ENCODE measurements around the gene TYSND1. TPM values are rescaled to one million over a fixed set of nuclear protein-coding genes. Genes with fewer than 3 reads are reported as not detected.
A peak's percentile ranks its signal among the peaks of the same experiment; 100 is the strongest.

The TYSND1 gene
- polyA plus RNA-seq, 1 experiment: 2.7 TPM

- Histone ChIP-seq H3K4me3 (ENCODE audit: low read depth, low read length) (no peak overlapping the region), H3K27me3 (ENCODE audit: control insufficient read depth, insufficient read depth, low read length) (no peaks in the 10 kb centered on the region), H3K27ac (ENCODE audit: low read depth, low read length) (no peak overlapping the region), H3K9me3 (ENCODE audit: control insufficient read depth, insufficient read depth, low read length) (no peaks in the 10 kb centered on the region)
- ChIA-PET POLR2A (no interaction called here), CTCF (interaction anchor here (1.1 to 3.8 kb wide), 2 partner anchors 32 to 216 kb away, joined by 4 to 32 read pairs; no protein-coding TSS in a partner anchor)
- no peak for DNase-seq (ENCODE audit: low read depth, low spot score)
- no peak for TF ChIP-seq CTCF (IDR thresholded peaks at IDR 0.05; ENCODE audit: low read depth, low read length)
These were observed 2.0 kb upstream of the TYSND1 start for GRCh38 chr10:70148516-70148915.

GRCh38 chr10:70147259-70147625 is 742 bp upstream of the TYSND1 start:
- H3K4me3 ChIP-seq (ENCODE audit: low read depth, low read length): peak overlapping the region; percentile 25; the same call in 1 of the 2 replicates
- ChIA-PET POLR2A (interaction anchor here (1.8 to 2.2 kb wide), 4 partner anchors 23 to 258 kb away, joined by 6 to 28 read pairs (median 14); partner anchors contain the start of gene SAR1A), CTCF (interaction anchor here (0.6 to 3.8 kb wide), 27 partner anchors 8 to 360 kb away, joined by 3 to 54 read pairs (median 6); partner anchors contain the start of genes EIF4EBP2 and SAR1A)
- DNase-seq (ENCODE audit: low read depth, low spot score): no peak
- TF ChIP-seq CTCF (IDR thresholded peaks at IDR 0.05; ENCODE audit: low read depth, low read length): no peak
- H3K9me3 ChIP-seq (ENCODE audit: control insufficient read depth, insufficient read depth, low read length): no peaks in the 10 kb centered on the region
- H3K27ac ChIP-seq (ENCODE audit: low read depth, low read length): peak overlapping the region; percentile 95
- no peaks in the 10 kb centered on the region for H3K27me3 ChIP-seq (ENCODE audit: control insufficient read depth, insufficient read depth, low read length)

GRCh38 chr10:70145666-70146488 is 623 bp downstream of the TYSND1 start:
- H3K27ac ChIP-seq (ENCODE audit: low read depth, low read length): peak overlapping the region; percentile 77
- no peak for DNase-seq (ENCODE audit: low read depth, low spot score)
- peak; percentile 38; the same call in 1 of the 2 replicates for TF ChIP-seq CTCF (IDR thresholded peaks at IDR 0.05; ENCODE audit: low read depth, low read length)
- H3K27me3 ChIP-seq (ENCODE audit: control insufficient read depth, insufficient read depth, low read length): no peaks in the 10 kb centered on the region
- CTCF ChIA-PET: interaction anchor here (0.6 to 3.8 kb wide), 39 partner anchors 8 to 359 kb away, joined by 3 to 54 read pairs (median 5); partner anchors contain the start of genes EIF4EBP2 and SAR1A
- no peaks in the 10 kb centered on the region for H3K9me3 ChIP-seq (ENCODE audit: control insufficient read depth, insufficient read depth, low read length)
- H3K4me3 ChIP-seq (ENCODE audit: low read depth, low read length): peak overlapping the region; percentile 68
- POLR2A ChIA-PET: interaction anchor here (0.6 to 2.2 kb wide), 15 partner anchors 10 to 259 kb away, joined by 3 to 28 read pairs (median 6); partner anchors contain the start of gene SAR1A

- H3K27me3 ChIP-seq (ENCODE audit: control insufficient read depth, insufficient read depth, low read length): no peaks in the 10 kb centered on the region
- no peak for TF ChIP-seq CTCF (IDR thresholded peaks at IDR 0.05; ENCODE audit: low read depth, low read length)
- ChIA-PET POLR2A (interaction anchor here (1.1 to 1.9 kb wide), 4 partner anchors 9 to 219 kb away, joined by 3 to 14 read pairs (median 6); partner anchors contain the start of gene SAR1A), CTCF (interaction anchor here (0.6 to 3.8 kb wide), 12 partner anchors 9 to 1595 kb away, joined by 3 to 54 read pairs (median 4); partner anchors contain the start of gene SAR1A)
- peak overlapping the region; percentile 68 for H3K4me3 ChIP-seq (ENCODE audit: low read depth, low read length)
- H3K27ac ChIP-seq (ENCODE audit: low read depth, low read length): peak overlapping the region; percentile 52
- no peak for DNase-seq (ENCODE audit: low read depth, low spot score)
- no peaks in the 10 kb centered on the region for H3K9me3 ChIP-seq (ENCODE audit: control insufficient read depth, insufficient read depth, low read length)
These were observed 1.3 kb downstream of the TYSND1 start for GRCh38 chr10:70145166-70145665.

Data from AG04450 (cell line).